GM21526 (cell line): ENCODE results near the gene ZXDB.
"Not testable (repeated sequence)": the region's sequence is repeated elsewhere in the genome, so short reads cannot be mapped to it uniquely, and the experiment has no call there.

Source experiments
- ATAC-seq: cut with Tn5 transposase; IDR thresholded peaks from one replicate; pipeline ENCODE4 v1.9.1; 2021; ENCODE audit warnings: moderate library complexity; ENCODE audit not compliant: unreplicated experiment, low FRiP score

ZXDB gene

GRCh38 chrX:57591284-57592159 lies at the start of gene ZXDB:
Gene ZXDB (plus strand): TSS chrX:57592011. CDS start chrX:57592049, 38 bp downstream.
- ATAC-seq, result peak; percentile 52

- no peak for ATAC-seq
Observed at GRCh38 chrX:57565198-57565597, 26.6 kb upstream of the ZXDB start.

GRCh38 chrX:57573754-57574153 lies 18.1 kb upstream of the ZXDB start:
- ATAC-seq, result peak; percentile 55

- not testable (repeated sequence) for ATAC-seq
Observed at GRCh38 chrX:57582948-57583347, 8.9 kb upstream of the ZXDB start.

GRCh38 chrX:57583477-57583876 lies 8.3 kb upstream of the ZXDB start:
- ATAC-seq, result no peak

GRCh38 chrX:57586360-57586759 lies 5.5 kb upstream of the ZXDB start:
- no peak for ATAC-seq

GRCh38 chrX:57587062-57587461 lies 4.7 kb upstream of the ZXDB start:
- no peak for ATAC-seq

- ATAC-seq, result no peak
Observed at GRCh38 chrX:57587607-57588006, 4.2 kb upstream of the ZXDB start.

- ATAC-seq, result peak; percentile 77
Observed at GRCh38 chrX:57592160-57592893, 516 bp downstream of the ZXDB start.

GRCh38 chrX:57592894-57593215 lies 1.0 kb downstream of the ZXDB start:
- ATAC-seq, result peak; percentile 56

- no peak for ATAC-seq
Observed at GRCh38 chrX:57595381-57595811, 3.6 kb downstream of the ZXDB start.

GRCh38 chrX:57596109-57596508 lies 4.3 kb downstream of the ZXDB start:
- no peak for ATAC-seq

- ATAC-seq, result no peak
Observed at GRCh38 chrX:57596516-57596915, 4.7 kb downstream of the ZXDB start.

- ATAC-seq, result no peak
Observed at GRCh38 chrX:57607295-57608187, 15.7 kb downstream of the ZXDB start.

GRCh38 chrX:57613351-57613750 lies 21.5 kb downstream of the ZXDB start:
- not testable (repeated sequence) for ATAC-seq

- ATAC-seq, result not testable (repeated sequence)
Observed at GRCh38 chrX:57629438-57629837, 37.6 kb downstream of the ZXDB start.

- no peak for ATAC-seq
Observed at GRCh38 chrX:57640674-57641016, 48.8 kb downstream of the ZXDB start.

GRCh38 chrX:57641338-57641737 lies 49.5 kb downstream of the ZXDB start:
- ATAC-seq, result no peak

- ATAC-seq, result no peak
Observed at GRCh38 chrX:57643698-57644097, 51.9 kb downstream of the ZXDB start.

- no peak for ATAC-seq
Observed at GRCh38 chrX:57647020-57647419, 55.2 kb downstream of the ZXDB start.
